DND-41 (cell line): ENCODE data around the gene PRKRA.

Source experiments
- ATAC-seq: fragments of 200-7000 bp; cut with Tn5 transposase; 3 replicates; pipeline ENCODE4 v1.9.1; 2021; ENCODE audit warnings: low read depth; ENCODE audit not compliant: insufficient read depth
- DNase-seq: peaks from one replicate; pipeline ENCODE4 v3.0.0-alpha.2; 2020
- H2AFZ ChIP-seq: 2 replicates; pipeline ENCODE4 v1.6.0; 2012; ENCODE audit warnings: low read depth, low read length
- H3K27ac ChIP-seq: 2 replicates; pipeline ENCODE4 v1.5.1; 2012; ENCODE audit warnings: low read length, inconsistent platforms
- H3K27me3 ChIP-seq: fragments of 200-600 bp; sonication (generic); 2 replicates; pipeline ENCODE4 v1.6.0; 2012; ENCODE audit warnings: low read length, mild to moderate bottlenecking, inconsistent platforms; ENCODE audit not compliant: insufficient read depth, poor library complexity
- H3K36me3 ChIP-seq: 2 replicates; pipeline ENCODE4 v1.5.1; 2012; ENCODE audit warnings: low read length, inconsistent platforms; ENCODE audit not compliant: insufficient read depth
- H3K4me1 ChIP-seq: 2 replicates; pipeline ENCODE4 v1.5.1; 2012; ENCODE audit warnings: mild to moderate bottlenecking, low read length; ENCODE audit not compliant: insufficient read depth
- H3K4me2 ChIP-seq: 2 replicates; pipeline ENCODE4 v1.6.0; 2012; ENCODE audit warnings: mild to moderate bottlenecking, moderate library complexity, low read length, inconsistent platforms; ENCODE audit not compliant: insufficient read depth
- H3K4me3 ChIP-seq, 2 experiments: fragments of 200-600 bp in 1 of 2; shearing (Covaris generic) in 1 of 2; 2 replicates each; pipeline ENCODE4 v1.5.1; 2012 to 2016; ENCODE audit warnings: inconsistent platforms in 2 of 2, low read length in 2 of 2, mild to moderate bottlenecking in 2 of 2, low read depth in 1 of 2, moderate library complexity in 1 of 2
- H3K79me2 ChIP-seq: 2 replicates; pipeline ENCODE4 v1.6.0; 2012; ENCODE audit warnings: low read length, inconsistent platforms; ENCODE audit not compliant: insufficient read depth
- H3K9ac ChIP-seq: 2 replicates; pipeline ENCODE4 v1.6.0; 2012; ENCODE audit warnings: low read depth, mild to moderate bottlenecking, inconsistent platforms, low read length, moderate library complexity
- H3K9me3 ChIP-seq: 2 replicates; pipeline ENCODE4 v1.5.1; 2012; ENCODE audit warnings: low read length, moderate library complexity, mild to moderate bottlenecking, inconsistent platforms; ENCODE audit not compliant: insufficient read depth, severe bottlenecking
- H4K20me1 ChIP-seq: 2 replicates; pipeline ENCODE4 v1.6.0; 2012; ENCODE audit warnings: low read length; ENCODE audit not compliant: insufficient read depth
- CTCF ChIP-seq: IDR thresholded peaks from 2 replicates; pipeline ENCODE4 v1.5.1; 2012; ENCODE audit warnings: borderline replicate concordance, low read length, moderate library complexity, mild to moderate bottlenecking; ENCODE audit not compliant: poor library complexity, severe bottlenecking; ENCODE audit errors: extremely low read depth
- EZH2 ChIP-seq: IDR thresholded peaks from 3 replicates; pipeline ENCODE4 v1.6.1; 2012; ENCODE audit warnings: borderline replicate concordance, low read depth, mild to moderate bottlenecking, moderate library complexity, low read length, inconsistent platforms; ENCODE audit not compliant: severe bottlenecking

The PRKRA gene

GRCh38 chr2:178436662-178437061, 14.3 kb downstream of the PRKRA start:
- no peak overlapping the region for H3K27ac ChIP-seq

GRCh38 chr2:178429336-178429735, 21.6 kb downstream of the PRKRA start:
- Histone ChIP-seq H3K27me3 (no peaks in the 10 kb centered on the region), H3K4me2 (no peak overlapping the region), H2AFZ (no peak overlapping the region), H3K4me3 (no peak overlapping the region), H3K9ac (no peak overlapping the region), H4K20me1 (no peaks in the 10 kb centered on the region; the same call in 1 of the 2 replicates), H3K4me1 (no peaks in the 10 kb centered on the region), H3K36me3 (peaks cover 83% of the 10 kb centered on the region), H3K79me2 (peaks cover 28% of the 10 kb centered on the region), H3K9me3 (peaks cover 2% of the 10 kb centered on the region), H3K27ac (no peak overlapping the region)
- no peak for DNase-seq
- ATAC-seq = no peak
- TF ChIP-seq EZH2 (no peak), CTCF (no peak)

More at GRCh38 chr2:178436662-178437061, 14.3 kb downstream of the PRKRA start:
- Histone ChIP-seq H3K79me2 (peaks cover 2% of the 10 kb centered on the region; the same call in 1 of the 2 replicates), H3K4me2 (no peak overlapping the region), H3K36me3 (peaks cover 95% of the 10 kb centered on the region), H3K4me1 (no peaks in the 10 kb centered on the region), H3K4me3 (no peak overlapping the region), H3K9me3 (no peaks in the 10 kb centered on the region), H3K27me3 (no peaks in the 10 kb centered on the region), H3K9ac (no peak overlapping the region), H4K20me1 (no peaks in the 10 kb centered on the region), H2AFZ (no peak overlapping the region)
- TF ChIP-seq EZH2 (no peak), CTCF (no peak)
- DNase-seq = no peak
- no peak for ATAC-seq

- no peak overlapping the region for H2AFZ ChIP-seq
- no peak overlapping the region for H3K27ac ChIP-seq
- H4K20me1 ChIP-seq = no peaks in the 10 kb centered on the region; the same call in 1 of the 2 replicates
- H3K79me2 ChIP-seq = peaks cover 34% of the 10 kb centered on the region
- H3K36me3 ChIP-seq = peaks cover 78% of the 10 kb centered on the region
- no peak overlapping the region for H3K4me2 ChIP-seq
- no peak overlapping the region for H3K9ac ChIP-seq
- no peak overlapping the region for H3K4me3 ChIP-seq
- no peaks in the 10 kb centered on the region for H3K27me3 ChIP-seq
- DNase-seq = no peak
- ATAC-seq = no peak
- TF ChIP-seq EZH2 = no peak
- no peak for TF ChIP-seq CTCF
- peaks cover 2% of the 10 kb centered on the region for H3K9me3 ChIP-seq
- no peaks in the 10 kb centered on the region for H3K4me1 ChIP-seq
These were observed 22.6 kb downstream of the PRKRA start for GRCh38 chr2:178428396-178428806.

- H3K27ac ChIP-seq = no peak overlapping the region
- no peak for DNase-seq
- no peak overlapping the region for H3K4me2 ChIP-seq
- H3K9ac ChIP-seq = no peak overlapping the region
- no peak for ATAC-seq
- no peaks in the 10 kb centered on the region for H3K27me3 ChIP-seq
- H3K9me3 ChIP-seq = peaks cover 2% of the 10 kb centered on the region
- no peaks in the 10 kb centered on the region for H3K4me1 ChIP-seq
- H4K20me1 ChIP-seq = peaks cover 3% of the 10 kb centered on the region; the same call in 1 of the 2 replicates
- peaks cover 44% of the 10 kb centered on the region for H3K79me2 ChIP-seq
- no peak overlapping the region for H3K4me3 ChIP-seq
- H2AFZ ChIP-seq = no peak overlapping the region
- no peak for TF ChIP-seq EZH2
- TF ChIP-seq CTCF = no peak
- peaks cover 78% of the 10 kb centered on the region for H3K36me3 ChIP-seq
These were observed 23.5 kb downstream of the PRKRA start for GRCh38 chr2:178427458-178427857.
